PC-3 (cell line): ENCODE data around the gene DNM2.

Experiments used
- EZH2phosphoT487 ChIP-seq: fragments of 300-600 bp; sonication (generic); IDR thresholded peaks from 2 replicates; pipeline ENCODE4 v1.6.1; 2018; ENCODE audit warnings: mild to moderate bottlenecking, antibody characterized with exemption, low read length, borderline replicate concordance
- TF ChIP-seq, protein P1 (sequence below): fragments of 300-600 bp; sonication (generic); conservative IDR thresholded peaks from 2 replicates; pipeline ENCODE4 v1.5.1; 2017; ENCODE audit warnings: antibody characterized with exemption, low read depth, mild to moderate bottlenecking, low read length

DNA sequence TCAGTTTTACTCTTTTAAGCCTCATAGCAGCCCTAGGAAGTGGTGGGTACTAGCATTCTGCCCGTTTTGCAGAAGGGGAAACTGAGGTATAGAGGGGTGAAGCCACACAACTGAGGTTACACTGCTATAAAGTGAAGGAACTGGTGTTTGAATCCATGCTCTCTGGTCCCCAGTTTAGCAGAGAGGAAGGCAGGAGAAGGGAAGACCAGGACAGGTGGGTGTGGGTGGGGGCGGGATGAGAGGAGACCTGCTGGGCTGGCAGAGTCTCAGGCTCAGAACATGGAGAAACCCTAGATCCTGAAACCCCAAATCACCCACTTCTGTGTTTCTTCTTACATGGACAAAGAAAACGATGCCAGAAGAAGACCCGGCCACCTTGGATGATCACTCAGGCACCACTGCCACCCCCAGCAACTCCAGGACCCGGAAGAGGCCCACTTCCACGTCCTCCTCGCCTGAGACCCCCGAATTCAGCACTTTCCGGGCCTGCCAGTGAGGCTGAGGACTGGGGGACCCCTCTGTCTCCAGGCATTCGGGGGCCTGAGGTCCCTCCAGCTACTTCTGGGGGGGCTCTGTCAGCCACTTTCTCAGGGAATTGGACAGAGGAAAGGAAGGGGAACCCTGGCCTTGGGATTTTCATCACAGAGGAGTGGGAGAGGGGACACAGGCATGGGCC is 151.1 kb downstream of the DNM2 start:
- no peak for TF ChIP-seq EZH2phosphoT487
- TF ChIP-seq, protein P1, sequence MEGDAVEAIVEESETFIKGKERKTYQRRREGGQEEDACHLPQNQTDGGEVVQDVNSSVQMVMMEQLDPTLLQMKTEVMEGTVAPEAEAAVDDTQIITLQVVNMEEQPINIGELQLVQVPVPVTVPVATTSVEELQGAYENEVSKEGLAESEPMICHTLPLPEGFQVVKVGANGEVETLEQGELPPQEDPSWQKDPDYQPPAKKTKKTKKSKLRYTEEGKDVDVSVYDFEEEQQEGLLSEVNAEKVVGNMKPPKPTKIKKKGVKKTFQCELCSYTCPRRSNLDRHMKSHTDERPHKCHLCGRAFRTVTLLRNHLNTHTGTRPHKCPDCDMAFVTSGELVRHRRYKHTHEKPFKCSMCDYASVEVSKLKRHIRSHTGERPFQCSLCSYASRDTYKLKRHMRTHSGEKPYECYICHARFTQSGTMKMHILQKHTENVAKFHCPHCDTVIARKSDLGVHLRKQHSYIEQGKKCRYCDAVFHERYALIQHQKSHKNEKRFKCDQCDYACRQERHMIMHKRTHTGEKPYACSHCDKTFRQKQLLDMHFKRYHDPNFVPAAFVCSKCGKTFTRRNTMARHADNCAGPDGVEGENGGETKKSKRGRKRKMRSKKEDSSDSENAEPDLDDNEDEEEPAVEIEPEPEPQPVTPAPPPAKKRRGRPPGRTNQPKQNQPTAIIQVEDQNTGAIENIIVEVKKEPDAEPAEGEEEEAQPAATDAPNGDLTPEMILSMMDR: no peak
